GM13977 (cell line): ENCODE results near the gene PAK1IP1.
"Not testable (repeated sequence)": the region's sequence is repeated elsewhere in the genome, so short reads cannot be mapped to it uniquely, and the experiment has no call there.

ENCODE experiments used
- DNase-seq: peaks from one replicate; pipeline ENCODE4 v3.0.0; 2012; ENCODE audit warnings: low spot score
- in situ Hi-C: fragments of 300-500 bp; cut with MboI; formaldehyde crosslinking; loops from one replicate; pipeline ENCODE4 v1.12.0; 2022; ENCODE audit warnings: low sequenced_read_pairs, low pct_unique_long_range_greater_than_20kb, mixed read lengths, inconsistent platforms; ENCODE audit not compliant: unreplicated experiment
- TF ChIP-seq, protein P1 (sequence below): IDR thresholded peaks from 2 replicates; pipeline ENCODE4 v1.5.1; 2012; ENCODE audit warnings: mild to moderate bottlenecking, control low read depth; ENCODE audit not compliant: insufficient read depth; ENCODE audit errors: extremely low read depth, missing control alignments

Gene PAK1IP1

DNA sequence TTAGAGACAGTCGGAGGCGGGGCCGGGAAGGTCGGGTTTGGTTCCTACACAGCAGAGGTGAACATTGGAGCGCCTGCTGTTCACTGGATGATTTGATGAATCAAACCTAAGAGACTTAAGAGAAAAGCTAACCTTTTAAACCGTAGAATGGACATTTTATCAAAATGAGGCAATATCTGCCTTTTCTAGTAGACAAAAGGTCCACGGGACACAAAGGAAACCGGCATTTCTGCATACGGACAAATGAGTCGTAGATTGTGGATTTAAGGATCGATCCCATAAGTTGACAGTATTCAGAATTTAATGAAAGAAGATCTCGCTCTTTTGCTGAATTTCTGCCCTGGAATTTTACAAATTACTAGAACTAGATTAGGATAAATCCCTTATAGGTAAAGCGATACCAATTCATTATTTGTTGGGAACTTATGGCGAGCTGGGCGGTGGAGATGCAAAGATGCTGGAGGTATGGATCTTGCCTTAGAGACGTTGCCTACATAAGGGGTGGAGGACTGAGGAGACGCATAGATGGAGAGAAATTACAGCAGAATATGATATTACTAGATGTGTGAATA lies 400 bp downstream of the PAK1IP1 start:
- TF ChIP-seq, protein P1, sequence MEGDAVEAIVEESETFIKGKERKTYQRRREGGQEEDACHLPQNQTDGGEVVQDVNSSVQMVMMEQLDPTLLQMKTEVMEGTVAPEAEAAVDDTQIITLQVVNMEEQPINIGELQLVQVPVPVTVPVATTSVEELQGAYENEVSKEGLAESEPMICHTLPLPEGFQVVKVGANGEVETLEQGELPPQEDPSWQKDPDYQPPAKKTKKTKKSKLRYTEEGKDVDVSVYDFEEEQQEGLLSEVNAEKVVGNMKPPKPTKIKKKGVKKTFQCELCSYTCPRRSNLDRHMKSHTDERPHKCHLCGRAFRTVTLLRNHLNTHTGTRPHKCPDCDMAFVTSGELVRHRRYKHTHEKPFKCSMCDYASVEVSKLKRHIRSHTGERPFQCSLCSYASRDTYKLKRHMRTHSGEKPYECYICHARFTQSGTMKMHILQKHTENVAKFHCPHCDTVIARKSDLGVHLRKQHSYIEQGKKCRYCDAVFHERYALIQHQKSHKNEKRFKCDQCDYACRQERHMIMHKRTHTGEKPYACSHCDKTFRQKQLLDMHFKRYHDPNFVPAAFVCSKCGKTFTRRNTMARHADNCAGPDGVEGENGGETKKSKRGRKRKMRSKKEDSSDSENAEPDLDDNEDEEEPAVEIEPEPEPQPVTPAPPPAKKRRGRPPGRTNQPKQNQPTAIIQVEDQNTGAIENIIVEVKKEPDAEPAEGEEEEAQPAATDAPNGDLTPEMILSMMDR: no peak
- in situ Hi-C loops: no loop called here
- DNase-seq: no peak

DNA sequence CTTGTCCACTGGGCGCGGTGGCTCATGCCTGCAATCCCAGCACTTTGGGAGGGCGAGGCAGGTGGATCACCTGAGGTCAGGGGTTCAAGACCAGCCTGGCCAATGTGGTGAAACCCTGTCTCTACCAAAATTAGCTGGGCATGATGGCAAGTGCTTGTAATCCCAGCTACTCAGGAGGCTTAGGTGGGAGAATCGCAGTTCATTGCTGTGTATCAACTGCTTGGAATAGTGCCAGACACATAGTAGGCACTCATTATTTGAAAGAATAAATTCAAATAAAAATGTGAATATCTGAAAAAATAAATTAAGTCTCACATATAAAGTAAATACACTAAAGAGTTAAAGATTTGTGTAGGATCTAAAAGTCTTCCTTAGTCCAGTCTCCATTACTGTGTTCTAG lies 1.9 kb downstream of the PAK1IP1 start:
- TF ChIP-seq, protein P1: no peak
- no peak for DNase-seq
- in situ Hi-C loops: no loop called here

- TF ChIP-seq, protein P1: no peak
- no peak for DNase-seq
- in situ Hi-C loops: no loop called here
Observed at GRCh38 chr6:10713962-10714361, 19.2 kb downstream of the PAK1IP1 start.

GRCh38 chr6:10719296-10719963 lies 24.7 kb downstream of the PAK1IP1 start:
- in situ Hi-C loops: no loop called here
- no peak for DNase-seq
- TF ChIP-seq, protein P1: no peak

DNA sequence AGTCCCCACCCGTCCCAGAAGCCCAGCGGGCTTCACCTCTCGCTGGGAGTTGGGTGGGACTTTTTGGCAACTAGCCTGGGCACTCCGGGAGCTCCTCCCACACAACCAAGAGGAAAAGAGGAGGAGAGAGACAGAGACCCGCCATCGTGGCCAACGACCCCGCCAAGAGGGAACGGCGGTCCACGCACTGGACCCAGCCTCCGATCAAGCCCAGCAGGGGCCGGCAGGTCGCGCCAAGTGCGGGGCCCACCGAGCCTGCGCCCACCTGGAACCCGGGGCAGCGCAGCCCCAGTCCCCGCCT lies 25.1 kb downstream of the PAK1IP1 start:
- in situ Hi-C loops: no loop called here
- TF ChIP-seq, protein P1: no peak
- DNase-seq: no peak

- in situ Hi-C loops: no loop called here
- no peak for DNase-seq
- TF ChIP-seq, protein P1: no peak
Observed at GRCh38 chr6:10720265-10720959, 25.6 kb downstream of the PAK1IP1 start.

- in situ Hi-C loops, DNase-seq: not testable (repeated sequence)
Observed at GRCh38 chr6:10720960-10721849, 26.4 kb downstream of the PAK1IP1 start.
